Glutamatergic neuron (in vitro differentiated cells): Measurements from ENCODE around the gene TWSG1. TPM values are rescaled to one million over a fixed set of nuclear protein-coding genes. Genes with fewer than 3 reads are reported as not detected.
A peak's percentile ranks its signal among the peaks of the same experiment; 100 is the strongest.
"Not testable (repeated sequence)": the region's sequence is repeated elsewhere in the genome, so short reads cannot be mapped to it uniquely, and the experiment has no call there.

Experiments used
- DNase-seq: peaks from one replicate; pipeline ENCODE4 v3.0.0; 2022
- H3K27ac Mint-ChIP-seq: one replicate; pipeline ENCODE4 v1.8.0; 2020; ENCODE audit warnings: mild to moderate bottlenecking, mixed read lengths, inconsistent platforms; ENCODE audit not compliant: unreplicated experiment
- H3K27me3 Mint-ChIP-seq: one replicate; pipeline ENCODE4 v1.8.0; 2020; ENCODE audit warnings: mild to moderate bottlenecking, moderate library complexity, mixed read lengths, inconsistent platforms; ENCODE audit not compliant: unreplicated experiment
- H3K36me3 Mint-ChIP-seq: one replicate; pipeline ENCODE4 v1.8.0; 2020; ENCODE audit warnings: mild to moderate bottlenecking, mixed read lengths, inconsistent platforms; ENCODE audit not compliant: unreplicated experiment
- H3K4me1 Mint-ChIP-seq: one replicate; pipeline ENCODE4 v1.8.0; 2020; ENCODE audit warnings: mild to moderate bottlenecking, low read depth, mixed read lengths, inconsistent platforms; ENCODE audit not compliant: unreplicated experiment
- H3K4me3 Mint-ChIP-seq: one replicate; pipeline ENCODE4 v1.8.0; 2020; ENCODE audit warnings: mild to moderate bottlenecking, mixed read lengths, inconsistent platforms; ENCODE audit not compliant: unreplicated experiment
- H3K9me3 Mint-ChIP-seq: one replicate; pipeline ENCODE4 v1.8.0; 2020; ENCODE audit warnings: mild to moderate bottlenecking, moderate library complexity, mixed read lengths, inconsistent platforms; ENCODE audit not compliant: unreplicated experiment
- CTCF ChIP-seq: fragments of 200-600 bp; sonication (generic); IDR thresholded peaks from one replicate; pipeline ENCODE4 v1.5.0; 2021; ENCODE audit not compliant: partially characterized antibody, unreplicated experiment
- total RNA-seq: library from RNA; stranded (reverse); fragmentation: NEBNext Ultra II Directional; extraction: Animal tissue kit (Norgen Biotek cat#: 25700); gene quantifications from one replicate; pipeline ENCODE4 v1.2.1, GENCODE V29; 2021; ENCODE audit not compliant: unreplicated experiment

TWSG1 gene
- total RNA-seq, 1 donor from 2014 or later, result 13.7 TPM

- DNase-seq, result no peak
- no peak for TF ChIP-seq CTCF
- no peak overlapping the region for H3K4me3 Mint-ChIP-seq
- no peaks in the 10 kb centered on the region for H3K4me1 Mint-ChIP-seq
- H3K27me3 Mint-ChIP-seq, result no peaks in the 10 kb centered on the region
- H3K27ac Mint-ChIP-seq, result no peak overlapping the region
- H3K36me3 Mint-ChIP-seq, result peaks cover 5% of the 10 kb centered on the region
- peaks cover 5% of the 10 kb centered on the region for H3K9me3 Mint-ChIP-seq
Measured at GRCh38 chr18:9426753-9427152, 92.2 kb downstream of the TWSG1 start.

- no peak for TF ChIP-seq CTCF
- Mint-ChIP-seq H3K4me3 (no peak overlapping the region), H3K4me1 (peaks cover 1% of the 10 kb centered on the region), H3K27ac (peak overlapping the region; percentile 7), H3K36me3 (peaks cover 5% of the 10 kb centered on the region), H3K9me3 (peaks cover 5% of the 10 kb centered on the region), H3K27me3 (no peaks in the 10 kb centered on the region)
- DNase-seq, result no peak
Measured at GRCh38 chr18:9428301-9428706, 93.7 kb downstream of the TWSG1 start.

GRCh38 chr18:9428862-9429661 lies 94.5 kb downstream of the TWSG1 start:
- Mint-ChIP-seq H3K9me3 (peaks cover 5% of the 10 kb centered on the region), H3K4me3 (no peak overlapping the region), H3K4me1 (peaks cover 6% of the 10 kb centered on the region), H3K36me3 (peaks cover 5% of the 10 kb centered on the region), H3K27me3 (no peaks in the 10 kb centered on the region), H3K27ac (no peak overlapping the region)
- DNase-seq, result no peak
- no peak for TF ChIP-seq CTCF

GRCh38 chr18:9429662-9429993 lies 95.1 kb downstream of the TWSG1 start:
- no peak overlapping the region for H3K27ac Mint-ChIP-seq
- H3K9me3 Mint-ChIP-seq, result peaks cover 5% of the 10 kb centered on the region
- TF ChIP-seq CTCF, result no peak
- H3K36me3 Mint-ChIP-seq, result peaks cover 5% of the 10 kb centered on the region
- H3K4me1 Mint-ChIP-seq, result peaks cover 8% of the 10 kb centered on the region
- no peak for DNase-seq
- no peak overlapping the region for H3K4me3 Mint-ChIP-seq
- no peaks in the 10 kb centered on the region for H3K27me3 Mint-ChIP-seq

- not testable (repeated sequence) for H3K4me3 Mint-ChIP-seq
- H3K4me1 Mint-ChIP-seq, result peaks cover 10% of the 10 kb centered on the region
Measured at GRCh38 chr18:9430315-9430714, 95.7 kb downstream of the TWSG1 start.

More at GRCh38 chr18:9430315-9430714, 95.7 kb downstream of the TWSG1 start:
- not testable (repeated sequence) for DNase-seq, H3K27ac Mint-ChIP-seq, H3K9me3 Mint-ChIP-seq, H3K27me3 Mint-ChIP-seq, H3K36me3 Mint-ChIP-seq
